ENCODE results near the gene CNPY1. TPM values are rescaled to one million over a fixed set of nuclear protein-coding genes. Genes with fewer than 3 reads are reported as not detected.

Gene CNPY1
- total RNA-seq, 1 experiment from 2014 or later, result not detected

GRCh38 chr7:155465761-155466141, 80.6 kb downstream of the CNPY1 start:
- Histone ChIP-seq H2BK12ac (ENCODE audit: insufficient read length, low read depth, low read length) (no peak overlapping the region), H2AFZ (ENCODE audit: low read length) (no peak overlapping the region), H3T11ph (ENCODE audit: low read length) (no peak overlapping the region), H3K9ac (ENCODE audit: extremely low read depth, insufficient read length, low read length) (no peak overlapping the region), H3K23me2 (ENCODE audit: insufficient read length, low read depth, low read length, poor library complexity, severe bottlenecking) (peaks cover 8% of the 10 kb centered on the region), H3K79me1 (ENCODE audit: insufficient read depth, low read depth, low read length, poor library complexity, severe bottlenecking) (no peaks in the 10 kb centered on the region), H4K8ac (replicated peaks; ENCODE audit: insufficient read length, low read depth, low read length) (no peak overlapping the region), H2BK5ac (ENCODE audit: insufficient read length, low read length) (no peak overlapping the region), H2BK15ac (ENCODE audit: low read depth, low read length) (no peak overlapping the region), H4K5ac (ENCODE audit: insufficient read length, low read depth, low read length) (no peak overlapping the region), H3K79me2 (ENCODE audit: insufficient read depth, low read length) (no peaks in the 10 kb centered on the region), H3K4me1 (ENCODE audit: insufficient read depth, low read length) (no peaks in the 10 kb centered on the region), H3K18ac (ENCODE audit: insufficient read length, low read depth, low read length) (no peak overlapping the region), H2BK120ac (ENCODE audit: low read depth, low read length, poor library complexity, severe bottlenecking) (no peak overlapping the region), H3K14ac (ENCODE audit: insufficient read depth, low read length) (no peak overlapping the region), H3K27me3 (ENCODE audit: insufficient read depth, low read length) (peaks cover 97% of the 10 kb centered on the region), H3K9me3 (ENCODE audit: control insufficient read depth, low read depth, low read length) (no peaks in the 10 kb centered on the region), H4K91ac (ENCODE audit: insufficient read length, low read depth, low read length) (no peak overlapping the region), H4K20me1 (ENCODE audit: control insufficient read depth, insufficient read depth, insufficient read length) (peaks cover 2% of the 10 kb centered on the region), H3K56ac (ENCODE audit: insufficient read length, low read depth, low read length) (no peak overlapping the region), H3K4ac (ENCODE audit: low read depth, low read length) (no peak overlapping the region), H3K4me2 (ENCODE audit: insufficient read depth, insufficient read length, low read length) (no peak overlapping the region), H2AK5ac (ENCODE audit: insufficient read length, low read length) (no peak overlapping the region), H3K23ac (ENCODE audit: insufficient read length, low read depth, low read length) (no peak overlapping the region), H2BK20ac (ENCODE audit: low read depth, low read length, poor library complexity, severe bottlenecking) (no peak overlapping the region), H3K27ac (ENCODE audit: insufficient read length, low read depth, low read length) (no peak overlapping the region)
- no CpG with 5 or more reads among the region's 9 CpGs for WGBS (ENCODE audit: extremely low coverage, insufficient read length, low lambda C conversion rate)
- DNase-seq, result no peak
- H3K36me3 Mint-ChIP-seq (ENCODE audit: insufficient read depth in 1 of 3, low read depth in 3 of 3), result no peaks in the 10 kb centered on the region; a peak in 1 of 7 replicates
- no peak overlapping the region; a peak in 1 of 5 replicates for H3K4me3 Mint-ChIP-seq
- TF ChIP-seq, protein P1, sequence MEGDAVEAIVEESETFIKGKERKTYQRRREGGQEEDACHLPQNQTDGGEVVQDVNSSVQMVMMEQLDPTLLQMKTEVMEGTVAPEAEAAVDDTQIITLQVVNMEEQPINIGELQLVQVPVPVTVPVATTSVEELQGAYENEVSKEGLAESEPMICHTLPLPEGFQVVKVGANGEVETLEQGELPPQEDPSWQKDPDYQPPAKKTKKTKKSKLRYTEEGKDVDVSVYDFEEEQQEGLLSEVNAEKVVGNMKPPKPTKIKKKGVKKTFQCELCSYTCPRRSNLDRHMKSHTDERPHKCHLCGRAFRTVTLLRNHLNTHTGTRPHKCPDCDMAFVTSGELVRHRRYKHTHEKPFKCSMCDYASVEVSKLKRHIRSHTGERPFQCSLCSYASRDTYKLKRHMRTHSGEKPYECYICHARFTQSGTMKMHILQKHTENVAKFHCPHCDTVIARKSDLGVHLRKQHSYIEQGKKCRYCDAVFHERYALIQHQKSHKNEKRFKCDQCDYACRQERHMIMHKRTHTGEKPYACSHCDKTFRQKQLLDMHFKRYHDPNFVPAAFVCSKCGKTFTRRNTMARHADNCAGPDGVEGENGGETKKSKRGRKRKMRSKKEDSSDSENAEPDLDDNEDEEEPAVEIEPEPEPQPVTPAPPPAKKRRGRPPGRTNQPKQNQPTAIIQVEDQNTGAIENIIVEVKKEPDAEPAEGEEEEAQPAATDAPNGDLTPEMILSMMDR (conservative IDR thresholded peaks at IDR 0.05), result no peak
- H3K4me1 Mint-ChIP-seq, result peaks cover 7 to 20% of the 10 kb centered on the region in 2 experiments
- H3K27ac Mint-ChIP-seq, result no peak overlapping the region
- peaks cover 100% of the 10 kb centered on the region for H3K27me3 Mint-ChIP-seq (ENCODE audit: low read depth)
- H3K9me3 Mint-ChIP-seq, result peaks cover 0 to 2% of the 10 kb centered on the region in 2 experiments; a peak in 2 of 5 replicates

Data from H9 (cell line).